Neural progenitor cell (in vitro differentiated cells): ENCODE measurements around the gene SUCNR1.

ENCODE experiments used
- CTCF ChIP-seq: fragments of 200-600 bp; sonication (generic); IDR thresholded peaks from 2 replicates; pipeline ENCODE4 v1.5.1; 2017; ENCODE audit warnings: antibody characterized with exemption, mild to moderate bottlenecking
- EZH2 ChIP-seq: fragments of 200-600 bp; sonication (generic); IDR thresholded peaks from 2 replicates; pipeline ENCODE4 v1.6.1; 2017; ENCODE audit warnings: antibody characterized with exemption, mild to moderate bottlenecking, moderate library complexity

DNA sequence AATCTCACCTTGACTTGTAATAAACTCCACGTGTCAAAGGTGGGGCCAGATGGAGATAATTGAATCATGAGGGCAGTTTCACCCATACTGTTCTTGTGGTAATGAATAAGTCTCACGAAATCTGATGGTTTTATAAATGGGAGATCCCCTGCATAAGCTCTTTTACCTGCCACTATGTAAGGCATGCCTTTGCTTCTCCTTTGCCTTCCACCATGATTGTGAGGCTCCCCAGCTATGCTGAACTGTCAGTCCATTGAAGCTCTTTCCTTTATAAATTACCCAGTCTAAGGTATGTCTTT, 45.5 kb downstream of the SUCNR1 start:
- no peak for TF ChIP-seq EZH2
- TF ChIP-seq CTCF: no peak
